OCI-LY1 (cell line): Measurements from ENCODE around the gene IFNA13.

Source experiments
- H2AFZ ChIP-seq: fragments of 200-600 bp; sonication (generic), shearing (Covaris generic); 2 replicates; pipeline ENCODE4 v1.6.0; 2014; ENCODE audit warnings: antibody characterized with exemption, mild to moderate bottlenecking, low read length
- H3F3A ChIP-seq: fragments of 200-600 bp; sonication (generic), shearing (Covaris generic); 2 replicates; pipeline ENCODE4 v1.6.0; 2014; ENCODE audit warnings: mild to moderate bottlenecking, antibody characterized with exemption, low read length, moderate library complexity; ENCODE audit not compliant: insufficient read depth
- H3K27ac ChIP-seq: fragments of 200-600 bp; sonication (generic); 2 replicates; pipeline ENCODE4 v1.5.1; 2014; ENCODE audit warnings: low read length, mixed run types, mild to moderate bottlenecking, low read depth; ENCODE audit not compliant: poor library complexity, severe bottlenecking
- H3K27me3 ChIP-seq: fragments of 200-600 bp; sonication (generic); 2 replicates; pipeline ENCODE4 v1.6.0; 2014; ENCODE audit warnings: antibody characterized with exemption, mild to moderate bottlenecking, low read length, moderate library complexity; ENCODE audit not compliant: insufficient read depth
- H3K36me3 ChIP-seq: fragments of 200-600 bp; sonication (generic); 2 replicates; pipeline ENCODE4 v1.6.1; 2014; ENCODE audit warnings: mild to moderate bottlenecking, antibody characterized with exemption, low read length, moderate library complexity, mixed read lengths; ENCODE audit not compliant: insufficient read depth
- H3K4me1 ChIP-seq: fragments of 200-600 bp; sonication (generic); 2 replicates; pipeline ENCODE4 v1.5.1; 2014; ENCODE audit warnings: mild to moderate bottlenecking, low read length, moderate library complexity; ENCODE audit not compliant: insufficient read depth, severe bottlenecking
- H3K4me2 ChIP-seq: fragments of 200-600 bp; sonication (generic), shearing (Covaris generic); 2 replicates; pipeline ENCODE4 v1.6.1; 2014; ENCODE audit warnings: low read length
- H3K4me3 ChIP-seq: fragments of 200-600 bp; sonication (generic); 2 replicates; pipeline ENCODE4 v1.5.1; 2014; ENCODE audit warnings: low read length, low read depth, mild to moderate bottlenecking, mixed read lengths; ENCODE audit not compliant: poor library complexity, severe bottlenecking
- H3K79me2 ChIP-seq: fragments of 200-600 bp; shearing (Covaris generic); 2 replicates; pipeline ENCODE4 v1.6.1; 2016; ENCODE audit warnings: mixed run types, low read length, mixed read lengths; ENCODE audit not compliant: insufficient read depth
- H3K9ac ChIP-seq: fragments of 200-600 bp; sonication (generic), shearing (Covaris generic); 2 replicates; pipeline ENCODE4 v1.6.1; 2014; ENCODE audit warnings: mild to moderate bottlenecking, low read length, mixed read lengths
- H3K9me2 ChIP-seq: fragments of 200-600 bp; sonication (generic), shearing (Covaris generic); 2 replicates; pipeline ENCODE4 v1.6.1; 2014; ENCODE audit warnings: low read depth, mild to moderate bottlenecking, low read length, mixed read lengths
- H3K9me3 ChIP-seq: fragments of 200-600 bp; shearing (Covaris generic); 2 replicates; pipeline ENCODE4 v1.6.1; 2014; ENCODE audit warnings: low read length, mixed read lengths
- H4K20me1 ChIP-seq: fragments of 200-600 bp; sonication (generic), shearing (Covaris generic); 2 replicates; pipeline ENCODE4 v1.6.0; 2016; ENCODE audit warnings: mild to moderate bottlenecking, low read length; ENCODE audit not compliant: insufficient read depth
- CTCF ChIP-seq: fragments of 200-600 bp; sonication (generic), shearing (Covaris generic); IDR thresholded peaks from 2 replicates; pipeline ENCODE4 v1.5.1; 2017; ENCODE audit warnings: mild to moderate bottlenecking, antibody characterized with exemption, low read length, moderate library complexity, mixed read lengths
- EZH2 ChIP-seq: fragments of 200-600 bp; sonication (generic), shearing (Covaris generic); IDR thresholded peaks from 2 replicates; pipeline ENCODE4 v1.8.0; 2017; ENCODE audit warnings: borderline replicate concordance, mixed run types, mild to moderate bottlenecking, antibody characterized with exemption, low read length, moderate library complexity, mixed read lengths

The IFNA13 gene

GRCh38 chr9:21357479-21358460 is 10.1 kb downstream of the IFNA13 start:
- Histone ChIP-seq H3K27me3 (no peaks in the 10 kb centered on the region; the same call in 1 of the 2 replicates), H3K9me3 (no peaks in the 10 kb centered on the region), H3F3A (no peaks in the 10 kb centered on the region), H2AFZ (no peak overlapping the region), H3K4me2 (no peak overlapping the region), H3K36me3 (no peaks in the 10 kb centered on the region), H3K27ac (no peak overlapping the region), H3K4me3 (no peak overlapping the region), H3K9me2 (no peaks in the 10 kb centered on the region), H4K20me1 (no peaks in the 10 kb centered on the region), H3K9ac (no peak overlapping the region), H3K79me2 (no peaks in the 10 kb centered on the region), H3K4me1 (no peaks in the 10 kb centered on the region)
- no peak for TF ChIP-seq CTCF
- no peak for TF ChIP-seq EZH2

- Histone ChIP-seq H3K27me3 (no peaks in the 10 kb centered on the region; the same call in 1 of the 2 replicates), H3K9me2 (no peaks in the 10 kb centered on the region), H3K36me3 (no peaks in the 10 kb centered on the region), H3K9ac (no peak within 1 kb of the TSS), H3K79me2 (no peaks in the 10 kb centered on the region), H3K4me3 (no peak within 1 kb of the TSS), H3K27ac (no peak within 1 kb of the TSS), H3K4me1 (no peaks in the 10 kb centered on the region), H2AFZ (no peak within 1 kb of the TSS), H3K9me3 (no peaks in the 10 kb centered on the region), H3K4me2 (no peak within 1 kb of the TSS), H3F3A (no peaks in the 10 kb centered on the region), H4K20me1 (no peaks in the 10 kb centered on the region)
- TF ChIP-seq CTCF (no peak), EZH2 (no peak)
These were observed 17.1 kb downstream of the IFNA13 start, which contains the start of gene IFNA6 for GRCh38 chr9:21350787-21351186. TSS of gene IFNA6 (minus strand) at chr9:21350887. CDS start at chr9:21350887, 0 bp downstream.

- Histone ChIP-seq H3K27ac (no peak overlapping the region), H3K27me3 (no peaks in the 10 kb centered on the region), H3K9ac (no peak overlapping the region), H3K9me2 (no peaks in the 10 kb centered on the region), H3K4me1 (no peaks in the 10 kb centered on the region), H3F3A (no peaks in the 10 kb centered on the region), H3K4me3 (no peak overlapping the region), H2AFZ (no peak overlapping the region), H3K9me3 (peaks cover 4% of the 10 kb centered on the region; the same call in 1 of the 2 replicates), H3K4me2 (no peak overlapping the region), H4K20me1 (no peaks in the 10 kb centered on the region), H3K79me2 (no peaks in the 10 kb centered on the region), H3K36me3 (no peaks in the 10 kb centered on the region)
- TF ChIP-seq EZH2: no peak
- TF ChIP-seq CTCF: no peak
These were observed 19.4 kb downstream of the IFNA13 start for GRCh38 chr9:21348430-21348970.
